Camera-type eye (tissue), 1 donor: ENCODE data around the gene COMTD1. TPM values are rescaled to one million over a fixed set of nuclear protein-coding genes. Genes with fewer than 3 reads are reported as not detected.

ENCODE experiments used
- total RNA-seq: library from RNA; depleted of rRNA; stranded (reverse); fragments of >200 nt; gene quantifications from one replicate; pipeline ENCODE4 v1.2.3, GENCODE V29; 2014

The COMTD1 gene
- total RNA-seq = 5.6 TPM

DNA sequence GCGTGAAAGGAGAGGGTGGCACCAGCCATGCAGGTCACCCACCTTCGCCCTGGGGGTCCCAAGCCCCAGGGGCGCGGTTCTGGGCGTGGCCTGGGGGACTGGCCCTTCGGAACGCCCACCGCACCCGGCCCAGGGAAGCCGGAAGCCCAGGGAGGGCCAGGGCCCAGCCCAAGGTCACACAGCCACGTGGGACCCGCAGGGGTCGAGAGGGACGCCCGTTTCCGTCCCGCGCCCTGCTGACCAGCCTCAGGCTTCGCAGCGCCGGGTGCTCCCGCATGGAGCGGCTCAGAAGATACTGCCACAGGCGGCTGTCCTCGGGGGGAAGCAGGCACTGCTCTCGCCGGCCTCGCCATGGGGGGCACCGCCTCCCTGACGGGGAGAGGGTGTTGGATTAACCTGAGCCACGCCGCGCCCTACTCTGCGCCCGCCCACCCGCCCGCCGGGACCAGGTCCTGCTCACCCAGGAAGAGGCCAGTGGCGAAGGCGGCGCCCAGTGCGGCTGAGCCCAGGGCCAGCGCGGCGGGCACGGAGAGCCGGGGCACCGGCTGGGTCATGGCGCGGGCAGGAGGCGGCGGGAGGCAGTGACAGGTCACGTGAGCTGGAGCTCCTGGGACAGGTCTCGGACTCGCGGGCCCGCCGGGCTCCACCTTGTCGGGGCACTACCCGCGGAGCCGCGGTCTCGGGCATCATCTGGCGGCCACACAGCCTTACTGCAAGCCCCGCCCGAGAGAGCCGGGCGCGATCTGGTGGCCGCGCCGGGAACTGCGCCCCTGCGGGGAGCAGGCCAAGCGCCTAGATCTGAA, at the start of gene COMTD1:
Gene COMTD1, minus strand, starts transcription at position 583 of the 803 bp plus-strand sequence. Its CDS starts 29 bp downstream, at position 554.

GRCh38 chr10:75210282-75211006, 25.3 kb downstream of the COMTD1 start, which contains the start of gene VDAC2:
Gene VDAC2, plus strand, starts transcription at chr10:75210796. Its CDS starts 363 bp downstream, at chr10:75211159.

Other genes with a start within 250 kb of the COMTD1 start
- gene SAMD8, start 124.3 kb downstream of the COMTD1 start, total RNA-seq = 55.9 TPM
- gene VDAC2, start 25.2 kb downstream of the COMTD1 start, total RNA-seq = 121 TPM
- 13.6 TPM for gene ZNF503, start 165.8 kb upstream of the COMTD1 start, total RNA-seq
- gene LRMDA, start 195.7 kb upstream of the COMTD1 start, total RNA-seq = 14.8 TPM